CD8-positive, alpha-beta memory T cell (primary cell): ENCODE data around the gene SPDYE4. TPM values are rescaled to one million over a fixed set of nuclear protein-coding genes. Genes with fewer than 3 reads are reported as not detected.

Experiments used
- CTCF ChIA-PET: fragments of 350-600 bp; sonication (Branson Sonifier 250); formaldehyde crosslinking; loops from one replicate; lab custom pipeline; 2021; ENCODE audit warnings: antibody characterized with exemption; lab: Charles Lee
- POLR2A ChIA-PET: fragments of 350-600 bp; sonication (Branson Sonifier 250); formaldehyde crosslinking; loops from one replicate; lab custom pipeline; 2021; ENCODE audit warnings: antibody characterized with exemption; lab: Charles Lee
- DNase-seq, 5 donors: peaks; one replicate each; pipeline versions ENCODE4 v3.0.0 to v3.0.0-alpha.2; 2020 to 2022; ENCODE audit warnings: mixed read lengths in 1 of 5
- H3K27ac ChIP-seq: one replicate; pipeline ENCODE4 v1.7.0; 2013; ENCODE audit warnings: low read depth, mild to moderate bottlenecking, low read length, moderate library complexity
- H3K27me3 ChIP-seq: 2 replicates; pipeline ENCODE4 v1.7.0; 2013; ENCODE audit warnings: low read length, mild to moderate bottlenecking; ENCODE audit not compliant: insufficient read depth, poor library complexity, severe bottlenecking
- H3K36me3 ChIP-seq: 2 replicates; pipeline ENCODE4 v1.7.0; 2013; ENCODE audit warnings: mild to moderate bottlenecking, low read length, moderate library complexity; ENCODE audit not compliant: insufficient read depth
- H3K4me1 ChIP-seq: 2 replicates; pipeline ENCODE4 v1.7.0; 2013; ENCODE audit warnings: mild to moderate bottlenecking, low read length, moderate library complexity; ENCODE audit not compliant: insufficient read depth
- H3K4me3 ChIP-seq: 2 replicates; pipeline ENCODE4 v1.7.0; 2013; ENCODE audit warnings: mild to moderate bottlenecking, low read length
- H3K9me3 ChIP-seq: 2 replicates; pipeline ENCODE4 v1.7.0; 2013; ENCODE audit warnings: mild to moderate bottlenecking, low read length
- H3K27ac Mint-ChIP-seq, 8 donors: one replicate each; pipeline ENCODE4 v1.8.0; 2020 to 2021; ENCODE audit warnings: mixed read lengths in 8 of 8, mild to moderate bottlenecking in 6 of 8, inconsistent platforms in 3 of 8, moderate library complexity in 3 of 8
- H3K27me3 Mint-ChIP-seq, 2 donors: one replicate each; pipeline ENCODE4 v1.8.0; 2020 to 2021; ENCODE audit warnings: mixed read lengths in 2 of 2, mild to moderate bottlenecking in 1 of 2, moderate library complexity in 1 of 2
- H3K36me3 Mint-ChIP-seq, 3 donors: one replicate each; pipeline ENCODE4 v1.8.0; 2020 to 2021; ENCODE audit warnings: mixed read lengths in 3 of 3, inconsistent platforms in 1 of 3, mild to moderate bottlenecking in 1 of 3
- H3K4me1 Mint-ChIP-seq, 3 donors: one replicate each; pipeline ENCODE4 v1.8.0; 2020 to 2021; ENCODE audit warnings: mixed read lengths in 3 of 3, inconsistent platforms in 1 of 3, mild to moderate bottlenecking in 1 of 3
- H3K4me3 Mint-ChIP-seq, 7 donors: one replicate each; pipeline ENCODE4 v1.8.0; 2020 to 2021; ENCODE audit warnings: mixed read lengths in 7 of 7, mild to moderate bottlenecking in 6 of 7, moderate library complexity in 4 of 7, inconsistent platforms in 2 of 7
- H3K9me3 Mint-ChIP-seq, 5 donors: one replicate each; pipeline ENCODE4 v1.8.0; 2020 to 2022; ENCODE audit warnings: mixed read lengths in 5 of 5, mild to moderate bottlenecking in 3 of 5, moderate library complexity in 2 of 5, inconsistent platforms in 1 of 5
- polyA plus RNA-seq: library from polyadenylated mRNA; unstranded; fragments of 300-500 nt; fragmentation: Illumina TruSeq; gene quantifications from one replicate; pipeline ENCODE4 v1.2.3, GENCODE V29; 2021
- total RNA-seq, 2 experiments: library from RNA; stranded (reverse); gene quantifications; one replicate each; pipeline ENCODE4 v1.2.3, GENCODE V29; 2021

The SPDYE4 gene
- total and polyA plus RNA-seq, 3 experiments from 2014 or later: not detected

DNA sequence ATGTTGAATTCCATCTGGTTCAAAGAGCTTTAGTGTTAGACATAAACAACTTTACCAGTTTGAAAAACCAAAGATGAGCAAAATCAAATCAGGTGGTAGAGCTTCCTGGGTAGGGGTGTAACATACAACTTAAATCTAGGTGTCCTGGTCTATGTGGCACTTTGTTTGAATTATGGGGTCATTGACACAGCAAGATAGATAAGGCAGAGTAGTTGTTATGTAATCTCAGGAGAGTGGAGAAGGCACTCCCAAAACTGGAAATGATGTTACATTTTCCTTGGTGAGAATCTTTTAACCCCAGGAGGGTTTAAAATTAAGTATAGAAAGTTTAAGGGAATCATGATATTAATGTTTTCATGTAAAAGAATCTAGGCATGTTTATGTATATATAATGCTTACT, 45.6 kb downstream of the SPDYE4 start:
- no peak overlapping the region for H3K27ac ChIP-seq
- peaks cover 0 to 7% (median 0%) of the 10 kb centered on the region in 3 donors for H3K36me3 Mint-ChIP-seq
- H3K27ac Mint-ChIP-seq: no peak overlapping the region
- H3K27me3 ChIP-seq: no peaks in the 10 kb centered on the region
- no peaks in the 10 kb centered on the region for H3K4me1 ChIP-seq
- no peaks in the 10 kb centered on the region for H3K36me3 ChIP-seq
- H3K27me3 Mint-ChIP-seq: peaks cover 14 to 21% of the 10 kb centered on the region in 2 donors
- ChIA-PET CTCF (no interaction called here), POLR2A (no interaction called here)
- H3K4me1 Mint-ChIP-seq: no peaks in the 10 kb centered on the region
- no peaks in the 10 kb centered on the region for H3K9me3 ChIP-seq
- no peak overlapping the region for H3K4me3 ChIP-seq
- DNase-seq: no peak
- no peaks in the 10 kb centered on the region for H3K9me3 Mint-ChIP-seq
- no peak overlapping the region for H3K4me3 Mint-ChIP-seq

DNA sequence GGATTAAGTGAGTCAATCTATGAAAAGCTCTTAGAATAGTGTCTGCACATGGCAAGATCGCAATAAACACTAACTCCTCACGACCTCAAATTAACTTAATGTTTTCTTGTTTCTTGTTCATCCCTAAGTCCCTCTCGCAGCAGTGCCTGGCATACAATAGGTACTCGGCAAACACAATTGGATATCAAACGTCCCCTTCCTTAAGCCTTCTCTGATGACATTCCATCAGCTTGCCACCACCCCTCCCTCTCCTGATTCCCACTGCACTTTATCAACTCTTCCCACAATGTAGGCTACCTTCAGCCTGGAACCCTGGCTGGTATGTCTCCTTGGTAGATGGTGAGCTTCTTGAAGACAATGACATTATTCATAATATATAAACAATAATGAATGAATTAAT, 47.1 kb downstream of the SPDYE4 start:
- Mint-ChIP-seq H3K4me3 (no peak overlapping the region), H3K27ac (no peak overlapping the region), H3K27me3 (peaks cover 17 to 31% of the 10 kb centered on the region in 2 donors), H3K9me3 (no peaks in the 10 kb centered on the region), H3K4me1 (no peaks in the 10 kb centered on the region), H3K36me3 (peaks cover 0 to 4% (median 0%) of the 10 kb centered on the region in 3 donors)
- ChIA-PET CTCF (no interaction called here), POLR2A (no interaction called here)
- Histone ChIP-seq H3K9me3 (no peaks in the 10 kb centered on the region), H3K4me1 (no peaks in the 10 kb centered on the region), H3K27ac (no peak overlapping the region), H3K27me3 (no peaks in the 10 kb centered on the region), H3K4me3 (no peak overlapping the region), H3K36me3 (no peaks in the 10 kb centered on the region)
- no peak for DNase-seq

DNA sequence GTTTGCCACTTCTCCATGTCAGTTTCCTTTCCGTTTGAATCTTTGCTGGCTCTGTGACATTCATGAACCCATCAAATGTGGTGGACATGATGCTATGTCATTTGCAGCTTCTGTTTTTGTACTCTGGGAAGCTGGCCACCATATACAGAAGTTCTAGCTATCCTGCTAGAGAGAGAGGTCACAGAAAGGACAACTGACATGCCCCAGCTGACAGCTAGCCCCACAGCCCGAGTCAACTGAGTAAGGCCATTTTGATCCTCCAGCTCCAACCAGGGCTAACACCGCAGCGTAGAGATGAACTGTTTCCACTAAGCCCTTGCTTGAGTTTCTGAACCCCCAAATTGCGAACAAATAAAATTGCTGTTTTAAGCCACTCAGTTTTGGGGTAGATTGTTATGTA, 47.5 kb downstream of the SPDYE4 start:
- Mint-ChIP-seq H3K27me3 (peaks cover 17 to 36% of the 10 kb centered on the region in 2 donors), H3K4me3 (no peak overlapping the region), H3K9me3 (no peaks in the 10 kb centered on the region), H3K36me3 (peaks cover 0 to 4% (median 0%) of the 10 kb centered on the region in 3 donors), H3K27ac (no peak overlapping the region), H3K4me1 (no peaks in the 10 kb centered on the region)
- no peak overlapping the region for H3K4me3 ChIP-seq
- no peaks in the 10 kb centered on the region for H3K36me3 ChIP-seq
- no peaks in the 10 kb centered on the region for H3K4me1 ChIP-seq
- no peaks in the 10 kb centered on the region for H3K27me3 ChIP-seq
- H3K27ac ChIP-seq: no peak overlapping the region
- POLR2A ChIA-PET: no interaction called here
- CTCF ChIA-PET: no interaction called here
- no peaks in the 10 kb centered on the region for H3K9me3 ChIP-seq
- DNase-seq: no peak

DNA sequence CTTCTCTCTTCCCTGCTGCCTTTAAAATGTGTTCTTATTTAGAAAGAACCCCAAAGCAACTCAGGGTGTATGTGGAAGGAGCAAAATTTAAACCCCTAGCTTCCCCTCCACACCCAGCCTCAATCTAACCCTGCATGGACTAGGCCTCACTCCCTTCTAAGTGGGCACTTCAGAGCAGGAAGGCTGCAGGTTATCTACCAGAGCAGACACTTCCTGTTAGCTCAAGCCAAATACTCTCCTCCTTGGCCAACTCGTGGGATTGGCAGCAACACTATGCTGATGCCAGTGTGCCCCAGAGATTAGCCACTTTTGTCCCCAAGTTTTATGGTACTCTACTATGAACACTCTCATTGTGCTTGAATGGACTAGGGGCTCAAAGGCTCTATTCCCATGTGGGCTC, 49.3 kb downstream of the SPDYE4 start:
- CTCF ChIA-PET: interaction anchor here (1.1 kb wide), 1 partner anchor 11 kb away, joined by 3 read pairs; no protein-coding TSS in a partner anchor
- Mint-ChIP-seq H3K36me3 (no peaks in the 10 kb centered on the region), H3K27ac (peak overlapping the region in 1 of 8 donors; percentile 29), H3K9me3 (no peaks in the 10 kb centered on the region), H3K27me3 (peaks cover 17 to 42% of the 10 kb centered on the region in 2 donors), H3K4me1 (no peaks in the 10 kb centered on the region), H3K4me3 (no peak overlapping the region)
- Histone ChIP-seq H3K9me3 (no peaks in the 10 kb centered on the region), H3K27ac (no peak overlapping the region), H3K36me3 (no peaks in the 10 kb centered on the region), H3K27me3 (no peaks in the 10 kb centered on the region), H3K4me3 (no peak overlapping the region), H3K4me1 (no peaks in the 10 kb centered on the region)
- POLR2A ChIA-PET: no interaction called here
- no peak for DNase-seq

DNA sequence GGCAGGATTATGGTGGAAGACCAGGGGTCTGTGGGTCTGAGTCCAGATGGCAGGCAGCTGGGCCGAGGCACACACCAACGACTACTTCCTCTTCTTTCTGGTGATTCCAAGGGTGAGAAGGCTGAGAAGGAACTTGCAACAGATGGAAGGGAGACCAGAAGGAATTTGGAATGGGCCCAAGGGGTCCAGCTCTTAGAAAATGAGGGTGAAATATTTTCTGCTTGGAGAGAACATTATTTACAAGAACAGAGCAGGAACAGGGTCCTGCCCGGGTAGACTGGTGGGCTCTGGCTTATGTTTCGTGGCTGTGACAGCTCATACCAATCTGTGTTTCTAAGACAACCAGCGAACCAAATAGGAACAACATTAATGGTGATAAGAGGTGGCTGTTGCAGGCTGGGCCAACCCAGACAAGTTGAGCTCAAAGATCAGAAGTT, 50.3 kb downstream of the SPDYE4 start:
- Mint-ChIP-seq H3K9me3 (no peaks in the 10 kb centered on the region), H3K27ac (peak overlapping the region in 1 of 8 donors; percentile 66), H3K4me3 (no peak overlapping the region), H3K36me3 (no peaks in the 10 kb centered on the region), H3K27me3 (peaks cover 21 to 47% of the 10 kb centered on the region in 2 donors), H3K4me1 (no peaks in the 10 kb centered on the region)
- POLR2A ChIA-PET: no interaction called here
- Histone ChIP-seq H3K36me3 (no peaks in the 10 kb centered on the region), H3K9me3 (no peaks in the 10 kb centered on the region), H3K4me1 (no peaks in the 10 kb centered on the region), H3K27me3 (no peaks in the 10 kb centered on the region), H3K4me3 (no peak overlapping the region), H3K27ac (no peak overlapping the region)
- CTCF ChIA-PET: no interaction called here
- DNase-seq: no peak

DNA sequence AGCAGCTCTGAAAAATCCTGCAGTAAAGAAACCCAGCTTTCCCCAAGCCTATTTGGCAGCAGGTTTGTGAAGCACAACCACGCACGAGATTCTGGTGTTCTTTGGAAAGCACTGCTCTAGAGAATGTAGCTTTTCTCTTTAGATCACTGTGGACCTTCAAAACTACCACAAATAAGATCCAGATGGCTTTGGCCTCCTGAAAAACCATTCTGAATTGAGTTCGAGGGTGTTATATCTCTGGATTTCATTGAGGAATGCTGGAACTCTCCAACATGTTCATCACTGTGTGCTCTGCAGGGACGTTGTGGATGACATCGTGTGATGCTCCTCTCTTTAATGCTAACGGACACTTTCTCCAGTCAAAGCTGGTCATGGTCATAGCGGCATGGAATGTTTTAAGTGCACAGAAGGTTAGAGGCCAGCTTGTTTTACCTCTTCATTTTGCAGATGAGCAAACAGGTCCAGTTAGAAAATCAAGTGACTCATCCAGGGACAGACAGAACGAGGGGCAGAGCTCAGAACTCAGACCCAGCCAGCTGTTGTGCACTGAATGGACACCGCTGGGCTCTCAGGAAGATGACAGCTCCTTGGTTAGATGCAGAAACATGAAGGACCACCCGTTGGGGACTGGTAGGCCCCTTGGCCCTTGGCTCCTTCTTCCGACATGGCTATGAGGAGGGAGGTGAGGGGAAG, 50.9 kb downstream of the SPDYE4 start:
- Histone ChIP-seq H3K36me3 (no peaks in the 10 kb centered on the region), H3K27me3 (no peaks in the 10 kb centered on the region), H3K4me3 (no peak overlapping the region), H3K4me1 (no peaks in the 10 kb centered on the region), H3K9me3 (no peaks in the 10 kb centered on the region), H3K27ac (no peak overlapping the region)
- POLR2A ChIA-PET: no interaction called here
- Mint-ChIP-seq H3K27me3 (peaks cover 21 to 47% of the 10 kb centered on the region in 2 donors), H3K27ac (peak overlapping the region in 1 of 8 donors; percentile 74), H3K4me3 (no peak overlapping the region), H3K4me1 (no peaks in the 10 kb centered on the region), H3K36me3 (no peaks in the 10 kb centered on the region), H3K9me3 (no peaks in the 10 kb centered on the region)
- no peak for DNase-seq
- CTCF ChIA-PET: no interaction called here

DNA sequence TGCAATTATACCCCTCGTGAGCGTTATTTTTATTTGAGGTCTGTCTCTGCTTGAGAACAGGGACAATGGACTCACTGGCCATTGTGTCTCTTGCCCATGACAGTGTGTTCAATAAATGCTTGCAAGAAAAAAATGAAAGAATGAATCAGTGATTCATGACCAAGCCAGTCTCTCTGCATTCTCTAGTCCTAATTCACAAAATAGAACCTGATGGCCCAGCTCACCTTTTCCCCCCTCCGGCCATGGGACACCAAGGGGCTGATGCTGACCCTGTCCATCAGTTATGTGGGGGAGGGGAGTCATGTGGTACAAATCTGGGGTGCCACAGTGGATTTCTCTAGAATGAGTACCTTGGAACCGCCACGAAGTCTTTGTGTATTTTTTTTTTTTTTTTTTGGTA, 51.9 kb downstream of the SPDYE4 start:
- H3K4me1 ChIP-seq: no peaks in the 10 kb centered on the region

DNA sequence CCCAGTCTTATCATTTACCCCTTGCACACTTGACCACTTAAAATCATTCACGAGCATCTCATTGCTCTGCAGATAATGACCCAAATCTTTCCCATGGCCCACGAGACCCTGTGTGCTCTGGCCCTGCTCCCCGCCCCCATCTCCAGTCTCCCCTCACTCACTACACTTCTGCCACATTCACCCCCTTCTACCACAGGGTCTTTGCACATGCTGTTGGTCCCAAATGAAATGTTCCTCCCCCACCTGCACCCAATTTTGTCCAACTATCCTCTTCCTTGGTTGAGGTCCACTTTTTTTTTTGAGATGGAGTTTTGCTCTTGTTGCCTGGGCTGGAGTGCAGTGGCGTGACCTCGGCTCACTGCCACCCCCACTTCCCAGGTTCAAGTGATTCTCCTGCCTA, 52.9 kb downstream of the SPDYE4 start:
- H3K36me3 ChIP-seq: no peaks in the 10 kb centered on the region
- no peaks in the 10 kb centered on the region for H3K4me1 ChIP-seq
- no peaks in the 10 kb centered on the region for H3K27me3 ChIP-seq
- no peak overlapping the region for H3K4me3 Mint-ChIP-seq
- peaks cover 21 to 49% of the 10 kb centered on the region in 2 donors for H3K27me3 Mint-ChIP-seq
- ChIA-PET CTCF (no interaction called here), POLR2A (no interaction called here)
- H3K27ac ChIP-seq: no peak overlapping the region
- no peak for DNase-seq
- H3K36me3 Mint-ChIP-seq: no peaks in the 10 kb centered on the region
- no peaks in the 10 kb centered on the region for H3K9me3 Mint-ChIP-seq
- no peak overlapping the region for H3K27ac Mint-ChIP-seq
- no peak overlapping the region for H3K4me3 ChIP-seq
- no peaks in the 10 kb centered on the region for H3K9me3 ChIP-seq
- H3K4me1 Mint-ChIP-seq: no peaks in the 10 kb centered on the region

More for the DNA sequence above, 51.9 kb downstream of the SPDYE4 start:
- no peaks in the 10 kb centered on the region for H3K9me3 Mint-ChIP-seq
- CTCF ChIA-PET: no interaction called here
- peaks cover 21 to 50% of the 10 kb centered on the region in 2 donors for H3K27me3 Mint-ChIP-seq
- no peak for DNase-seq
- H3K4me3 ChIP-seq: no peak overlapping the region
- H3K27ac Mint-ChIP-seq: no peak overlapping the region
- no peak overlapping the region for H3K27ac ChIP-seq
- no peak overlapping the region for H3K4me3 Mint-ChIP-seq
- H3K36me3 Mint-ChIP-seq: no peaks in the 10 kb centered on the region
- POLR2A ChIA-PET: no interaction called here
- no peaks in the 10 kb centered on the region for H3K27me3 ChIP-seq
- no peaks in the 10 kb centered on the region for H3K36me3 ChIP-seq
- H3K4me1 Mint-ChIP-seq: no peaks in the 10 kb centered on the region
- H3K9me3 ChIP-seq: no peaks in the 10 kb centered on the region
